CD4-positive, alpha-beta T cell treated with Interleukin-12 subunit alpha and Interleukin-12 subunit beta, for 1 hour (primary cell): ENCODE data around the gene ANLN.
"Not testable (repeated sequence)": the region's sequence is repeated elsewhere in the genome, so short reads cannot be mapped to it uniquely, and the experiment has no call there.

Source experiments
- DNase-seq: peaks from one replicate; pipeline ENCODE4 v3.0.0-alpha.2; 2020

ANLN gene

DNA sequence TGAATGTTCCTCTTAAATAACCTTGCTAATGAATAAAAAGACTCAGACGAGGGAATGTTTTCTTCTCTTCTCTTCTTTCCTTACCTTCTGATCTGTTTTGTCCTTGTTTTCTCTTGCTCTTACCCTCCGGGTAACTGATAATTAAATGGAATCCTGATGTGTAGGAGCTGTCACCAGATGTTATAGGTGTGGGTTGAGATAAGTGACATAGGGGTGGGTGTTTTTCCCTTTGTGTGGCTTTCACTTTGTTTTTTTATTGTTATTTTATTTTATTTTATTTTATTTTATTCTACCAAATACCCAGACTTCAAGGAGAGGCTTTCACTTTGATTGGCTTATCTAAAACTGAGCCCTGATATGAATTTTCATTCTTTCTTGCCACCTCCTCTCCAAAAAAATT is 25.5 kb downstream of the ANLN start:
- DNase-seq, result no peak

GRCh38 chr7:36416251-36416650 is 26.6 kb downstream of the ANLN start:
- no peak for DNase-seq

DNA sequence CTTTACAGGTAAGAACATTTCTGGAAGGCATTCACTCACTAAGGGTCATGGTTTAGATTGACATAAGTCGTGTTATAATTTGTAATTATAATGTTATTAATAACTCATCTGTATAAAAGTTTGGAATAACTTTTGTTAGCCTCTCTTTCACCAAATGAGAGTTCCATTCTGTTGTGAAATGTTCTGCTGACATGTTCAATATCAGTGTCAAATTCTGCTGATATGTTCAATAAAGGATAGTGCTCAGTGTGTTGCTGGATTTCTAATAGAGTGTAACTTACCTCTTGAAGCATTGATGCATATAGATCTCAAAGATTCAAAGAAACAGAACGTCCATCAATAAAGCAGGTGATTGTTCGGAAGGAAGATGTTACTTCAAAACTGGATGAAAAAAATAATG is 30.6 kb downstream of the ANLN start:
- DNase-seq, result no peak

- DNase-seq, result no peak
These were observed 32.4 kb downstream of the ANLN start for GRCh38 chr7:36422072-36422471.

- DNase-seq, result no peak
These were observed 34.0 kb downstream of the ANLN start for GRCh38 chr7:36423633-36424032.

DNA sequence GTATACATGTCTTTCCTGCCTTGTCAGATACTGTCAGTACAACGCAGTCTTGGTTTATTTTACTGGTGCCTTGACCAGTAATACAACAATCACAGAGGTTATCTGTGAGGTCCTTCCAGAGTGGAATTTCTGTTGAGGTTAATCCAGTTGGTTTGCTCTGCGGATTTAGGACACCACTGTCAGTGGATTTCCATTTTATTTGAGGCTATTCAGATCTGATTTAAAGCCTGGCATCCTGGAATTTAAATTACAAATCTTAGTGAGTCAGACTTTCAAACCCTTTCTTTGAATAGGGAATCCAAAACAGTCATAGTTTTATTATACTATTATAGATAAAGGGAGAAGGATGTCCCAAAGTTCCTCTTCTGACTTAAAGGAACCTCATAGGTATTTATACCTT is 40.5 kb downstream of the ANLN start:
- DNase-seq, result no peak

DNA sequence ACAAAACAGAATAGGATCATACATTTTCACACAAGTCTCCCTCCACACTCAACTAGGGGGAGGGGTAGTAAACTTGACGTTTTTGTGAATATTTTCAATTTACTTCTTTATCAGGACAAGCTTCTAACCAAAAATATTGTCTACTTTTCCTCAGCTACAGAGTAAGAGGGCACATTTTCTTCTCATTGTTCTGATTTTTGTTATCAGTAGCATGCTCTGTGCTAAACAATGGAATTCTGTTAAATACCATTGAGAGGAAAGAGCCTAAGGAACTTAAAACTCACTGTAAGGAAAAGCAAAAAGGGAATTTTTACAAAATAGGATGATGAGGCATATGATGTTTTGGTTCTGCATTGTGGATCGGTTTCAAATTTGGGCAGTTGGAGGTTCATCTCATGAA is 41.2 kb downstream of the ANLN start:
- no peak for DNase-seq

DNA sequence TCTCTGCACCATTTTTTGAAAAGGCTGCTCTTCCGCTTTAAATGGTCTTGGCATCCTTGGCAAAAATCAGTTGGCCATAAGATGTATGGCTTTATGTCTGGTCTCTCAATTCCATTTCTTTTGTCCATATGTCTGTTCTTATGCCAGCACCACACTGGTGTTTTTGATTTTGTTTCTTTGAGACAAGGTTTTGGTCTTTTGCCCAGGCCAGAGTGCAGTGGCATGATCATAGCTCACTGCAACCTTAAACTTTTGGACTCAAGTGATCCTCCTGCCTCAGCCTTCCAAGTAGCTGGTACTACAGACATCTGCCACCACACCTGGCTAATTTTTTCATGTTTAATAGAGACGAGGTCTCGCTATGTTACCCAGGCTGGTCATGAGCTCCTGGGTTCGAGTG is 48.5 kb downstream of the ANLN start:
- no peak for DNase-seq

- DNase-seq, result no peak
These were observed 50.0 kb downstream of the ANLN start for GRCh38 chr7:36439624-36440023.

GRCh38 chr7:36440880-36441279 is 51.2 kb downstream of the ANLN start:
- peak; percentile 18 for DNase-seq

DNA sequence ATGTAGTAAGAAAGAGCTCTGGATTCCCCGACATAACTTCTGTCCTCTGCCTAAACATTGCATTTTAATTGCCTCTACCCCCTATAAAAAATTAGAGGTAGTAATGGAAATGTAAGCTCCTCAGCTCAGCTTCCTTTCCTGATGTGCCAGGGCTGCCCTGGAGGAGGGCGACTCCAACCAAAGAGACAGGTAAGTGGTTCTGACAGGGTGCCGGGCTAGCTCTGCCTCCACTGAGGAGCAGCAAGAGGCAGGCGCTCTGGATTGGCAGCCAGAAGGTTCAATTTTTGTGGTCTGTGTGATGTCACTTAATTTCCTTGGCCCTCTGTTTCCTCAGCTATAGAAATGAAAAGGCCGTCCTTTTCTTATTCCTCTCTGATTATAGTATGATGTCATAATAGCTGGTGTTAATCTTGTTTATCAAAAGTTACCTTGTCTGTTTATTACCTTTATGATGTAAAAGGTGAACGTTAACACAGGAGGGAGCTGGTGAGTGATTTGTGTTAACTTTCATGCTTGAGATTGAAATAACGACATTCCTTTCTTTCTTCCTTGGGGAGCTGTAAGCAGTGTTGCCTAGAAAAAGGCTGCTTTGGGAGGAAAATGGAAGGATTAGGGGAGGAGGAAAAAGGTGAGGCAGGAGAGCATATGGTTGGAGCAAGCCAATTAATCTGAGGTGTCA is 51.8 kb downstream of the ANLN start:
- no peak for DNase-seq

GRCh38 chr7:36448781-36449379 is 59.2 kb downstream of the ANLN start:
- DNase-seq, result no peak

- DNase-seq, result no peak
These were observed 60.0 kb downstream of the ANLN start for GRCh38 chr7:36449685-36450084.

DNA sequence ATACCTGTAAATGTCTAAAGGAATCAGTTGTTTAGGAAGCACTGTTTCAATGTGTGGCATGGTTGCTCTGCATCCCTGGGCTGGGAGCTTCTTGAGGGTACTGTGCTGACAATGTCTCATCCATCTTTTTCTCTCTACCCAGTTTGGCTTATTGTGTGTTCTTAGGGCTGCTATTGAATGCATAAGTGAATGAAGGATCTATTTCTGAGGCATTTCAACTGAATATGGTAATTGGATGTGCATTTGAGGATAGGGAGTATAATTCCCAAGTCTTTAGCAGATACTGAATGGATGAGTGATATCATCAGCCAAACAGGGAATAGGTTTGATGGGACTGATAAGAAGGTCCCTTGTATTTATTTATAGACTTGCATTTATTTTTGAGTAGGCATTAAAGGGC is 64.1 kb downstream of the ANLN start:
- no peak for DNase-seq

- no peak for DNase-seq
These were observed 66.0 kb downstream of the ANLN start for GRCh38 chr7:36455646-36456045.

DNA sequence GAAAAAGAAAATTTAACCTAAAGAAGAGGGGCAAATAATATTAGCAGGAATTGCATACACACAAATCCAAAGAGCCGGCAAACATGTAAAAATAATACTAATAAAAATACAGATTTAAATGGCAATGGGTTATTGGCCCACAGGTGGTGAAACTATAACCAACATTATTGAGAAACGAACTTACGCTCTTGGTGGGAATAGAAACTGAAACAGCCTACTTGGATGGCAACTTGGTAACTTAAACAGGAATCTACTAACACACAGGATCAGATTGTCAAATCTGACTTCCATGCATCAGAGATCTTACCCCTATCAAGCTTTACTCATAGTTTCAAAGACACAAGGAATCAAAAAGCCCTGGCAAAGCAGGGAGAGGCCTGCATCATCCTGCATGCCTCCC is 66.5 kb downstream of the ANLN start:
- DNase-seq, result no peak

- no peak for DNase-seq
These were observed 66.9 kb downstream of the ANLN start for GRCh38 chr7:36456548-36456947.

DNA sequence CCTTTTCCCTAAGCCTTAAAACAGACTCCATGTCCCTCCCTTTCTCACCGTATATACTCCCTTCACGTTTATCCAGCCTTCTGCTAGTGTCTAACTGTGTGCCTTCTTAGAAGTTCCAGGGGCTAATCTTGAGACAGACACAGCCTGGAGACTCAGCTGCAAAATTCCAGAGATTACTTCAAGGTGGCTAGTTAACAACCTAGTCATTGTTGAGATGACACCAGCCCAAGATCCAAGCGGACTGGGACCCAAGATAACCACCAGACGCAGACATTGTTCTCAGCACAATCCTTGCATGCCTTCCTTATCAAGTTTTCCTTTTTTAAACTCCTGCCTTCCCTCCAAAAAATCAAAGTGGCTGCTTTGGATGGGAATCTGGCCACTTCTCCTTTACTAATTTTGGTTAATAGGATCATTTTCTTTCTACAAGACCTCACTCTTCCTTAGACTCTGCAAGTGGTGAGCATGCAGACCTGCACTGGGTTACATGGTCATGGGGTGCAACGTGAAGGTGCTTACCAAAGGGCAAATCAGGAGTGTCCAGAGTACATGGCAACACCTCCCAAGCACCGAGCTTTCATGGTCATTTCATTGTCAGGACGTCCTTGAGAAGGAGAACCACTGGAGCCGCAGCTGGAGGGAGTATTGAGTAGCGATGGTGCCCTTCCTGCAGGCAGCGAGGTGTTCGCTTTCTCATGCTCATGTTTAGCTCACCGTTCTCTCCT is 69.7 kb downstream of the ANLN start:
- DNase-seq, result no peak

- no peak for DNase-seq
These were observed 71.3 kb downstream of the ANLN start for GRCh38 chr7:36460811-36461429.

DNA sequence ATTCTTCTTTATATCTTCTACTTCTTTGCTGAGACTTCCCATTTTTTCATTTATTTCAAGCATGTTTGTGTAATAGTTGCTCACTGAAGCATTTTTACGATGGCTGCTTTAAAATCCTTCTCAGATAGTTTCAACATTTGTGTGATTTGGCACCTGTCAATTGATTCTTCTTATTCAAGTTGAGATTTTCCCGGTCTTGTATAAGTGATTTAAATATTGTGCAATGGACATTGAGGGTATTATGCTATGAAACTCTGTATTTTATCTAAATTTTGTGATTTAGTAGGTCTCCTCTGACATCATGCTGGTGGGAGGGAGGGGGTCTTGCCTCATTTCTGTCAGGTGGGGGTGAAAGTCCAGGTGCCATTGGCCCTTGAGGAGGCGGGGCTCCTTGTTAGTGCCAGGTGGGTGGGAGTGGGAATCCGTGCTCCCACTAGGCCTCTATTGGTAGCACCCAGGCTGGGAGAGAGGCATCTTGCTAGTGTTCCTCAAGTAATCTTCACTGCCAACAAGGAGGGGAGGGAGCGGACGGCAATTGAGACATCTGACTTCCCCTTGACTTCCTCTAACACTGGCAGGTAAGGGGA is 73.0 kb downstream of the ANLN start:
- DNase-seq, result no peak

DNA sequence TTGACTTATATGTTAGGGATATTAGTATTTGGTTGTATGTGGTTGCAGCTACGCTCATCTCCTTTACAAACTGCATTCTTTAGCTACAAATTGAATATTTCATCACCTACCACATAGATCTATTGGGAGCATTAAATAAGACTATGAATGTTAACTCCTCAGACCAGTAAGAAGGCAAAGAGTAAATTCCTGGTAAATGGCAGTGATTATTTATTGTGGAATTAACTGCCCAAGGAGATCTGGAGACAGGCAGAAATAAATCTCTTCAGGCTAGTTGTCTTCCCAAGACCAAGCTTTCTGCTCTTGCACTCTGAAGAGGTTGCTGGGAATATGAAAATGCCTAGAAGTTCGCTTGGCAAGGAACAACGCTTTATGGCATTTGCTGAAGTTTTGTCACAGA is 74.6 kb downstream of the ANLN start:
- DNase-seq, result no peak

DNA sequence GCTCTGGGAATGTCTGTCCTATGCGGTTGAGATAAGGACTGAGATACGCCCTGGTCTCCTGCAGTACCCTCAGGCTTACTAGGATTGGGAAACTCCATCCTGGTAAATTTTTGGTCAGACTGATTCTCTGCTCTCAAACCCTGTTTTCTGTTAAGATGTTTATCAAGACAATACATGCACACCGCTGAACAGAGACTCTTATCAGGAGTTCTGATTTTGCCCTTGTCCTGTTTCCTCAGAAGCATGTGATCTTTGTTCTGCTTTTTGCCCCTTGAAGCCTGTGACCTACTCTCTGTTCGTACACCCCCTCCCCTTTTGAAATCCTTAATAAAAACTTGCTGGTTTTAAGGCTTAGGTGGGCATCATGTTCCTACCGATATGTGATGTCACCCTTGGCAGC is 76.3 kb downstream of the ANLN start:
- not testable (repeated sequence) for DNase-seq

DNA sequence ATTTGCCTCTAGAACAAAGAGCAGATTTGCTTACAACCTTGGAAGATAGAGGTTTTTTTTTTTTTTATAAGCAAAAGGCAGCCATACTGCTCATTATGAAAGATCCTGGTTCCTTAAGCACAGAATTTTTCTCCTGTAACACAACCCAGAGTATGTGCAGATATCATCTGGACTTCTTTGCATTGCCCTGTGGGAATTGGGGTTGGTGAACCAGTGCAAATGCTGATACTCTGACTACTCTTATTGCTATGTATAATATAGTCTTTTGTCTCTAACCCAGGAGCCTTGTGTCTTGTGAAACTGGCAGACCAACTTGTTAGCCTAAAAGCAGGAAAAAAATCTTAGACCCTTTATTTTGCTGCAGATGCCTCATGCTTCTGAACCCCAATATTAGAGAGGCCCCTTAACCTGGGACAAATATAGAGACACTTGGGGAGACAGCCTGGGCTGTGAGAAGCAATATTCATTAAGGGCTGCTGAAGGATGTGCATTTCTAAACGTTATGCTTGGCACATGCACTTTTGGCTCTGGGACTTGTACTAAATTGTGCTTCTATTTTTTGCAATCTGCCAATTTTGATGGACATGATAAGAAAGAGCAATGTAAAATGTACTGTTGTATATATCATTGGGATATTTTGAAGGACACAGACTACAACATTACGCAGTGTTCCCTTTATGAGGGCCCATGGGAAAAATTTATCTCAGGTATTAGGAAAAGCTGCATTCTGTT is 78.9 kb downstream of the ANLN start:
- no peak for DNase-seq
